Measurements from ENCODE around the gene BLOC1S3.

BLOC1S3 gene

GRCh38 chr19:45141203-45141900 is 37.2 kb upstream of the BLOC1S3 start:
- TF ChIP-seq EZH2phosphoT487 (IDR thresholded peaks at IDR 0.05; ENCODE audit: low read depth), result no peak
- TF ChIP-seq, protein P1, sequence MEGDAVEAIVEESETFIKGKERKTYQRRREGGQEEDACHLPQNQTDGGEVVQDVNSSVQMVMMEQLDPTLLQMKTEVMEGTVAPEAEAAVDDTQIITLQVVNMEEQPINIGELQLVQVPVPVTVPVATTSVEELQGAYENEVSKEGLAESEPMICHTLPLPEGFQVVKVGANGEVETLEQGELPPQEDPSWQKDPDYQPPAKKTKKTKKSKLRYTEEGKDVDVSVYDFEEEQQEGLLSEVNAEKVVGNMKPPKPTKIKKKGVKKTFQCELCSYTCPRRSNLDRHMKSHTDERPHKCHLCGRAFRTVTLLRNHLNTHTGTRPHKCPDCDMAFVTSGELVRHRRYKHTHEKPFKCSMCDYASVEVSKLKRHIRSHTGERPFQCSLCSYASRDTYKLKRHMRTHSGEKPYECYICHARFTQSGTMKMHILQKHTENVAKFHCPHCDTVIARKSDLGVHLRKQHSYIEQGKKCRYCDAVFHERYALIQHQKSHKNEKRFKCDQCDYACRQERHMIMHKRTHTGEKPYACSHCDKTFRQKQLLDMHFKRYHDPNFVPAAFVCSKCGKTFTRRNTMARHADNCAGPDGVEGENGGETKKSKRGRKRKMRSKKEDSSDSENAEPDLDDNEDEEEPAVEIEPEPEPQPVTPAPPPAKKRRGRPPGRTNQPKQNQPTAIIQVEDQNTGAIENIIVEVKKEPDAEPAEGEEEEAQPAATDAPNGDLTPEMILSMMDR (IDR thresholded peaks at IDR 0.05; ENCODE audit: low read depth, low read length), result no peak
- Histone ChIP-seq H3K79me2 (ENCODE audit: low read length) (peaks cover 11% of the 10 kb centered on the region), H3K9ac (ENCODE audit: low read length) (no peak overlapping the region), H2AFZ (ENCODE audit: low read depth, low read length) (no peak overlapping the region), H3K4me3 (ENCODE audit: low read length) (no peak overlapping the region), H3K4me2 (ENCODE audit: low read length) (no peak overlapping the region), H4K20me1 (ENCODE audit: insufficient read depth, low read length) (no peaks in the 10 kb centered on the region), H3K27ac (ENCODE audit: low read length) (no peak overlapping the region), H3K36me3 (replicated peaks; ENCODE audit: low read depth, low read length) (peaks cover 4% of the 10 kb centered on the region), H3K4me1 (ENCODE audit: low read length) (peaks cover 21% of the 10 kb centered on the region), H3K27me3 (ENCODE audit: low read depth, low read length) (no peaks in the 10 kb centered on the region), H3K9me3 (ENCODE audit: insufficient read depth, low read length) (no peaks in the 10 kb centered on the region)

- H2AFZ ChIP-seq (ENCODE audit: low read depth, low read length), result no peak overlapping the region
- H3K4me2 ChIP-seq (ENCODE audit: low read length), result no peak overlapping the region
- H3K27me3 ChIP-seq (ENCODE audit: low read depth, low read length), result no peaks in the 10 kb centered on the region
- H3K4me1 ChIP-seq (ENCODE audit: low read length), result peaks cover 13% of the 10 kb centered on the region
- H3K9ac ChIP-seq (ENCODE audit: low read length), result no peak overlapping the region
- TF ChIP-seq, protein P1 (IDR thresholded peaks at IDR 0.05; ENCODE audit: low read depth, low read length), result no peak
- TF ChIP-seq EZH2phosphoT487 (IDR thresholded peaks at IDR 0.05; ENCODE audit: low read depth), result no peak
- H4K20me1 ChIP-seq (ENCODE audit: insufficient read depth, low read length), result no peaks in the 10 kb centered on the region
- H3K4me3 ChIP-seq (ENCODE audit: low read length), result no peak overlapping the region
- H3K36me3 ChIP-seq (replicated peaks; ENCODE audit: low read depth, low read length), result peaks cover 4% of the 10 kb centered on the region
- no peaks in the 10 kb centered on the region for H3K9me3 ChIP-seq (ENCODE audit: insufficient read depth, low read length)
- no peak overlapping the region for H3K27ac ChIP-seq (ENCODE audit: low read length)
- peaks cover 6% of the 10 kb centered on the region for H3K79me2 ChIP-seq (ENCODE audit: low read length)
Observed at GRCh38 chr19:45142016-45142725, 36.4 kb upstream of the BLOC1S3 start.

DNA sequence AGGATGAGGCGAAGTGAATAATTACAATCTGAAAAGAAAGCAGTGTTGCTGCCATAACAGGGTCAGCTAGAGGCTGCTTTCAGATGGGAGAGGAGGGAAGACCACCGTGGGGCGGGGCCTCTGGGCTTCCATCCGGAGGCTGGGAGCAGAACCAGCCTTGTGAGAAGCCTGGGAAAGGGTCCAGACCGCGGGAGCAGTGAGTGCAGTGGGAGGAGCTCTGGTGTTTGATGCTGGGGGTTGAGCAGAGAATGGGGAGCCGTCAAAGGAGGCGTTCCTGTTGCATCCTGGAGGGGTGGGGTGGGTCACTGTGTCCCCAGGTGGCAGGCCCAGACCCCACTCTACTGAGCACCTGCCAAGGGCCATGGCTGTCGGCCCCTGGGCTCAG is 35.9 kb upstream of the BLOC1S3 start:
- Histone ChIP-seq H3K9me3 (ENCODE audit: insufficient read depth, low read length) (no peaks in the 10 kb centered on the region), H3K79me2 (ENCODE audit: low read length) (peaks cover 6% of the 10 kb centered on the region), H3K36me3 (replicated peaks; ENCODE audit: low read depth, low read length) (peaks cover 7% of the 10 kb centered on the region), H2AFZ (ENCODE audit: low read depth, low read length) (no peak overlapping the region), H3K4me1 (ENCODE audit: low read length) (peaks cover 8% of the 10 kb centered on the region), H3K27ac (ENCODE audit: low read length) (no peak overlapping the region), H3K27me3 (ENCODE audit: low read depth, low read length) (no peaks in the 10 kb centered on the region), H3K9ac (ENCODE audit: low read length) (no peak overlapping the region), H3K4me3 (ENCODE audit: low read length) (no peak overlapping the region), H3K4me2 (ENCODE audit: low read length) (no peak overlapping the region), H4K20me1 (ENCODE audit: insufficient read depth, low read length) (no peaks in the 10 kb centered on the region)
- no peak for TF ChIP-seq EZH2phosphoT487 (IDR thresholded peaks at IDR 0.05; ENCODE audit: low read depth)
- TF ChIP-seq, protein P1 (IDR thresholded peaks at IDR 0.05; ENCODE audit: low read depth, low read length), result no peak

DNA sequence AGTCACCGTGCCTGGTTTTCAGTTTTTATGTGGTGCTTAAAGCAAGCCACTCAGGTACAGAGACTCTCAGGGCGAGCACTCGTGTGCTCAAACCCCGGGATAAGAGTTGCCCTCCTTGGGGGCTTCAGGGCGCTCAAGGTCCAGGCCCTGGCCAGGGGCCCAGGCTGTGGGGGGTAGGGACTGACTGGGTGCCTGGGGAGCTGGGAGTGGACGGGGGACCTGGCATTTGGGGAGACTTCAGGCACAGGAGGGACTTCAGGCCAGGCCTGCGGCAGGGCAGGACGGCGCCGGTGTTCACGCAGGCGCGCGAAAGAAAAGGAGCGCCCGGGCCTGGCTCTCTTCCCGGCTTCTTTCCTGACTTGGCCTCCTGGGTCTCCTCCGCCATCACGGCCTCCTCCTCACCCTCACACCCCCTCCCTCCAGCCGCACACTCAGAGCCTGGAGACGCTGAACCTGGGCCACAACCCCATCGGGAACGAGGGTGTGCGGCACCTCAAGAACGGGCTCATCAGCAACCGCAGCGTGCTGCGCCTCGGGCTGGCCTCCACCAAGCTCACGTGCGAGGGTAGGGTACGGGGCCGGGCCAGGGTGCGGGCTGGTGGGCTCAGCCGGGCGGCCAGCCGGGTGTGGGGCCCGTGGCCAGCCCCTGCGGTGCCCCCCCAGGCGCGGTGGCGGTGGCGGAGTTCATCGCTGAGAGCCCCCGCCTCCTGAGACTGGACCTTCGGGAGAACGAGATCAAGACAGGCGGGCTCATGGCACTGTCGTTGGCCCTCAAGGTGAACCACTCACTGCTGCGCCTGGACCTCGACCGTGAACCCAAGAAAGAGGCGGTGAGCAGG is 33.9 kb upstream of the BLOC1S3 start:
- Histone ChIP-seq H3K9ac (ENCODE audit: low read length) (no peak overlapping the region), H3K27ac (ENCODE audit: low read length) (no peak overlapping the region), H4K20me1 (ENCODE audit: insufficient read depth, low read length) (no peaks in the 10 kb centered on the region), H3K36me3 (replicated peaks; ENCODE audit: low read depth, low read length) (peaks cover 7% of the 10 kb centered on the region), H3K4me1 (ENCODE audit: low read length) (no peaks in the 10 kb centered on the region), H3K4me3 (ENCODE audit: low read length) (no peak overlapping the region), H2AFZ (ENCODE audit: low read depth, low read length) (no peak overlapping the region), H3K4me2 (ENCODE audit: low read length) (no peak overlapping the region), H3K27me3 (ENCODE audit: low read depth, low read length) (no peaks in the 10 kb centered on the region), H3K79me2 (ENCODE audit: low read length) (no peaks in the 10 kb centered on the region), H3K9me3 (ENCODE audit: insufficient read depth, low read length) (no peaks in the 10 kb centered on the region)
- TF ChIP-seq EZH2phosphoT487 (IDR thresholded peaks at IDR 0.05; ENCODE audit: low read depth), result no peak
- TF ChIP-seq, protein P1 (IDR thresholded peaks at IDR 0.05; ENCODE audit: low read depth, low read length), result no peak

All from OCI-LY3 (cell line).